ENCODE results near the gene PDE3B. TPM values are rescaled to one million over a fixed set of nuclear protein-coding genes. Genes with fewer than 3 reads are reported as not detected.
"Not testable (repeated sequence)": the region's sequence is repeated elsewhere in the genome, so short reads cannot be mapped to it uniquely, and the experiment has no call there.

Gene PDE3B
- polyA plus RNA-seq, 3 donors from 2014 or later: 2.4 to 4.7 (median 2.6) TPM

DNA sequence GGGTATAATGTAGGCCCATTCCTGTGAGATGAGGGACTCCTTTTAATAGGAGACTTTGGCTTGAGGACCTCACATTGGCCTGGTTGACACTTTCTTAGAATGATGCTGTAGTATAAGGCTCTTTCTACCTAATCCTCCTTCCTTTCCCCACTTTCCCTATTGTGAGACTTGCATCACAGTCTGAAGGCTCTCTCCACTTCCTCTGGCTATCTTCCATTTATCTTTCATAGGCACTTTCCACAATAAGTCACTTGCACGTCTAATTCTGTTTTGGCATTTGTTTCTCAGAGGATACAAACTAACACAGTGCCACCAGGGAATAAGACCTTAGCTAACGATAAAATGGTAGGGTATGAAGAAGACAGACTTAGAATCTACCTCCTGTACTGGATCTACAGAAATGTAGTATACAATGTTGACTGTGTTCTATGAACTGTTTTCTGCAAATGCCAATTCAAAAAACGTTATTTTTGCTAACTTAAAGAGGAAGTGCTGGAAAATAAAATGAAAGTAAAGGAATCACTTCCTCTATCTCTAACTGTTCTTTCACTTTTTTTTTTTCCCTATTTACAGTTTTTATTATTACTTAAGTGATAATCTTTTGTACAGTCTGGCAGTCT, 17.9 kb upstream of the PDE3B start:
- Mint-ChIP-seq H3K4me3 (no peak overlapping the region), H3K9me3 (no peaks in the 10 kb centered on the region), H3K27ac (peak overlapping the region in 4 of 6 donors; percentile 7 to 70 (median 52)), H3K36me3 (no peaks in the 10 kb centered on the region), H3K27me3 (ENCODE audit: low read depth in 3 of 3) (peaks cover 0 to 1% (median 0%) of the 10 kb centered on the region in 3 donors), H3K4me1 (peaks cover 4 to 8% of the 10 kb centered on the region in 2 donors)
- DNase-seq: no peak

GRCh38 chr11:14626650-14627049, 17.0 kb upstream of the PDE3B start:
- Mint-ChIP-seq H3K27me3 (ENCODE audit: low read depth in 3 of 3) (peaks cover 0 to 1% (median 0%) of the 10 kb centered on the region in 3 donors), H3K36me3 (no peaks in the 10 kb centered on the region), H3K9me3 (peaks cover 0 to 7% (median 3%) of the 10 kb centered on the region in 6 donors), H3K27ac (peak overlapping the region in 2 of 6 donors; percentile 7 to 51), H3K4me1 (peaks cover 4 to 8% of the 10 kb centered on the region in 2 donors), H3K4me3 (no peak overlapping the region)
- no peak for DNase-seq

DNA sequence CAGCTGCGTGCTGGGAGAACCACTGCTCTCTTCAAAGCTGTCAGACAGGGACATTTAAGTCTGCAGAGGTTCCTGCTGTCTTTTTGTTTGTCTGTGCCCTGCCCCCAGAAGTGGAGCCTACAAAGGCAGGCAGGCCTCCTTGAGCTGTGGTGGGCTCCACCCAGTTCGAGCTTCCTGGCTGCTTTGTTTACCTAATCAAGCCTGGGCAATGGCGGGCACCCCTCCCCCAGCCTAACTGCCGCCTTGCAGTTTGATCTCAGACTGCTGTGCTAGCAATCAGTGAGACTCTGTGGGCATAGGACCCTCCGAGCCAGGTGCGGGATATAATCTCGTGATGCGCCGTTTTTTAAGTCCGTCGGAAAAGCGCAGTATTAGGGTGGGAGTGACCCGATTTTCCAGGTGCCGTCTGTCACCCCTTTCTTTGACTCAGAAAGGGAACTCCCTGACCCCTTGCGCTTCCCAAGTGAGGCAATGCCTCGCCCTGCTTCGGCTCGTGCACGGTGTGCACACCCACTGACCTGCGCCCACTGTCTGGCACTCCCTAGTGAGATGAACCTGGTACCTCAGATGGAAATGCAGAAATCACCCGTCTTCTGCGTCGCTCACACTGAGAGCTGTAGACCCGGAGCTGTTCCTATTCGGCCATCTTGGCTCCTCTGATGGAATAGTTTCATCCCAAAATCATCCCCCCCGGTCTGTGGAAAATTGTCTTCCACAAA, 9.9 kb upstream of the PDE3B start:
- not testable (repeated sequence) for H3K9me3 Mint-ChIP-seq; H3K36me3 Mint-ChIP-seq; H3K27me3 Mint-ChIP-seq (ENCODE audit: low read depth in 3 of 3)
- Mint-ChIP-seq H3K4me1 (peaks cover 37 to 41% of the 10 kb centered on the region in 2 donors), H3K27ac (peak overlapping the region in 2 of 6 donors; percentile 49 to 67), H3K4me3 (peak overlapping the region in 2 of 5 donors; percentile 54 to 72)
- peak in 2 of 3 donors; percentile 10 to 29 for DNase-seq

DNA sequence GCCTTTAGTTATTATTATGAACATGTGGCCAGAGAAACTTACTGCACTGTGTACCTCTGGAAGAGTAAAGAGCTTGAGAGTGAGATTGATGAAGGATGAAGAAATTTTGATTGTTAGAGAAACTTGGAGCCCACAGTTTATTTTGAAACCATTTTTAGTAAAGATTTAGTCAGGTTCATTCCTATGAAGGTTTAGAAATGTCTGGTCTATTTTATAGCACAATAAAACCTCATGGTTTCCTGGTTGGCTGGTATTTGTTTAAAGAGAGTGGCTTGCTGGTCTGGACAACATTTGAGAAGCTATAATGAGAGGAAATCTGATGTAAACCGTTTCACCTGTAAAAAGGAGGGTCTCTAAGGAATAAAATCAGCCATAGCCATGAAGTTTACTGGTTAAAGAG, 8.8 kb upstream of the PDE3B start:
- Mint-ChIP-seq H3K27ac (peak overlapping the region in 4 of 6 donors; percentile 31 to 60 (median 54)), H3K9me3 (peaks cover 0 to 7% (median 3%) of the 10 kb centered on the region in 6 donors), H3K4me3 (peak overlapping the region in 1 of 5 donors; percentile 14), H3K27me3 (ENCODE audit: low read depth in 3 of 3) (peaks cover 0 to 4% (median 0%) of the 10 kb centered on the region in 3 donors), H3K4me1 (peaks cover 38 to 41% of the 10 kb centered on the region in 2 donors), H3K36me3 (peaks cover 0 to 4% (median 0%) of the 10 kb centered on the region in 3 donors)
- no peak for DNase-seq

- Mint-ChIP-seq H3K36me3 (peaks cover 0 to 4% (median 0%) of the 10 kb centered on the region in 3 donors), H3K27ac (peak overlapping the region in 3 of 6 donors; percentile 39 to 84 (median 57)), H3K4me1 (peaks cover 38 to 41% of the 10 kb centered on the region in 2 donors), H3K9me3 (peaks cover 0 to 7% (median 3%) of the 10 kb centered on the region in 6 donors), H3K27me3 (ENCODE audit: low read depth in 3 of 3) (peaks cover 0 to 6% (median 0%) of the 10 kb centered on the region in 3 donors), H3K4me3 (peak overlapping the region in 1 of 5 donors; percentile 23)
- DNase-seq: no peak
These were observed 8.1 kb upstream of the PDE3B start for GRCh38 chr11:14635546-14635945.

DNA sequence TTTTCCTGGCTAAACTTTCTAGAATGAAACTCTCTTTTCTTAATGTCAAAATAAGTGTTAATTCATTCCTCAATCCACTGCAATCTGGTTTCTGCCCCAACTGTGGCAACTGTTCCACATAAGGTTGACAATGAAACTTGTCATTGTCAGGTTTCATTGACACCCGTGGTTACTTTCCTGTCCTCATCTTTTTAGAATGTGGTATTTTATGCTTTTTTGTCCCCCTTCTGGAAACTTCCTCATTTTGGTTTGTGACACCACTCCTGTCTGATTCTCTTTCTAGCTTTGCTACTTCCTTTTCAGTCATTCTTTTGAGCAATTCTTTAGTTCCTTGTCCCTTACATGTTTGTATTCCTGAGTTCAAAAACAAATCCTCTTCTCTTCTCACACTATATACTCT, 7.5 kb upstream of the PDE3B start:
- H3K4me1 Mint-ChIP-seq: peaks cover 38 to 41% of the 10 kb centered on the region in 2 donors

DNA sequence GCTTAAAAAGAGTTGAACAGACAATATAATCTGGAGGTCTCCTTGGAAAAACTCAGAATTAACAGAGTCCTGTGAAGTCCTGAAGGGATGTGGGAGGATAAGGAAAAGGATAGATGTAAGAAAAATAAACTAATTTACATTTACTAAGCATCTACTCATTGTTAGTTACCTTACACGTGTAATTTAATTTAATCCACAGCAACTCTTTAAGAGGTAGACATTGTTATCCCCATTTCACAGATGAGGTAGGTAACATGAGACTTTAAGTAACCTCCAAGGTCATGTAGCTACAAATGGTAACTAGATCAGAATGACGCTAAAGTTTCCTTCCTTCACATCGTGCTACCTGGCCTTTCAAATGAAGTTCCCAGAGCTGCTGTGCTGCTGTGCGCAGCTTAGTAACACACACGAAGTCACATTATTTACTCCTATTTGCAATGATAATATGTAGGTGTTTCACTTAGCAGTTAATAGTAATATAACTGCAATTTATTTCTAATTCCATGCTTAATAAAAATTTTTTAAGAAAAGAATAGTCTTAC, 5.7 kb upstream of the PDE3B start:
- peaks cover 41 to 42% of the 10 kb centered on the region in 2 donors for H3K4me1 Mint-ChIP-seq
- H3K9me3 Mint-ChIP-seq: no peaks in the 10 kb centered on the region
- no peak overlapping the region for H3K4me3 Mint-ChIP-seq
- DNase-seq: no peak
- H3K27me3 Mint-ChIP-seq (ENCODE audit: low read depth in 3 of 3): peaks cover 0 to 6% (median 4%) of the 10 kb centered on the region in 3 donors
- no peak overlapping the region for H3K27ac Mint-ChIP-seq
- H3K36me3 Mint-ChIP-seq: peaks cover 0 to 4% (median 0%) of the 10 kb centered on the region in 3 donors

More for the DNA sequence above, 7.5 kb upstream of the PDE3B start:
- DNase-seq: peak in 2 of 3 donors; percentile 11 to 28
- Mint-ChIP-seq H3K27me3 (ENCODE audit: low read depth in 3 of 3) (peaks cover 0 to 6% (median 0%) of the 10 kb centered on the region in 3 donors), H3K9me3 (peaks cover 0 to 4% (median 2%) of the 10 kb centered on the region in 6 donors), H3K36me3 (peaks cover 0 to 4% (median 0%) of the 10 kb centered on the region in 3 donors), H3K4me3 (peak overlapping the region in 2 of 5 donors; percentile 12 to 46), H3K27ac (peak overlapping the region; percentile 4 to 67 (median 21))

DNA sequence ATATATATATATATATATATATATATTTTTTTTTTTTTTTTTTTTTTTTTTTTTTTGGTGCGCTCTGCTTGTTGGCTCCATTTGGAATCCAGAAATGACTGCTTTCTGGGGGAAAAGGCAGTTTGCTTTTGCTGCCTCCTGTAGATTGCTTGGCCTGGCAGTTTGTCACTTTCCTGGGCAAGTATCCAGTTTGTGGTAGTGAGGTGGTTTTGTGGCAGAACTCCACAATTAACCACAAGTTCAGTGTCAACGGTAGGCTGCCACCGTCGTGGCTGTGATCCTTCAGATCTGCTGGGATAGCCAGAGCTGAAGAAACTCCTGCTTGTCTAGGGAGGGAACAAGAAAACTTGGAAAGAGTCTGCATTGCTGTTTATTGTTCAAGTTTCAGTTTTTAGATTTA, 5.0 kb upstream of the PDE3B start:
- H3K4me1 Mint-ChIP-seq: peaks cover 39 to 42% of the 10 kb centered on the region in 2 donors
- no peak overlapping the region for H3K27ac Mint-ChIP-seq
- peak in 1 of 3 donors; percentile 9 for DNase-seq
- no peak overlapping the region for H3K4me3 Mint-ChIP-seq
- no peaks in the 10 kb centered on the region for H3K9me3 Mint-ChIP-seq
- peaks cover 0 to 6% (median 4%) of the 10 kb centered on the region in 3 donors for H3K27me3 Mint-ChIP-seq (ENCODE audit: low read depth in 3 of 3)
- peaks cover 0 to 4% (median 0%) of the 10 kb centered on the region in 3 donors for H3K36me3 Mint-ChIP-seq

- peaks cover 6 to 12% (median 7%) of the 10 kb centered on the region in 3 donors for H3K27me3 Mint-ChIP-seq (ENCODE audit: low read depth in 3 of 3)
- no peak overlapping the region for H3K27ac Mint-ChIP-seq
- H3K36me3 Mint-ChIP-seq: peaks cover 0 to 4% (median 0%) of the 10 kb centered on the region in 3 donors
- H3K9me3 Mint-ChIP-seq: no peaks in the 10 kb centered on the region
- peaks cover 22 to 28% of the 10 kb centered on the region in 2 donors for H3K4me1 Mint-ChIP-seq
- H3K4me3 Mint-ChIP-seq: peak overlapping the region in 3 of 5 donors; percentile 10 to 45 (median 41)
- DNase-seq: no peak
These were observed 1.8 kb upstream of the PDE3B start for GRCh38 chr11:14641801-14642200.

DNA sequence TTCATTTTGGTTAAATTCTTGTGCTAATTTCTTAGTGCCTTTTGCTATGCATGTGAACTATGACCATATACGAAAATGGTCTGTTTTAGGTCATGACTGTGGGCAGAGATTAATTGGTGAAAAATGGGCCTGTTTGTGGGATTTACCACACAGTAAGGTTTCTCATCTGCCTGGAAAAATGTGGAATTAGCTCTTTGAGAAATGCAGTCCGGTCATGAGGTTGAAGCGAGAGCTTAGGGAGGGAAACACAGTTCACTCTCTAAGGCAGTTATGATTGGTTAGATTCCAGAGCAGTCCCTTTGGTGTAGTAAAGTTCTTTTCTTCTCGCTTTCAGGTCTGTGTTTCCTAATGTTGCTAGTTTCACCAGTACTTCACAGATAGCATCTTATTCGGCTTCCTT, 1.2 kb upstream of the PDE3B start:
- peaks cover 22% of the 10 kb centered on the region in 2 donors for H3K4me1 Mint-ChIP-seq
- peak overlapping the region; percentile 67 to 95 (median 84) for H3K4me3 Mint-ChIP-seq
- no peak for DNase-seq
- H3K27me3 Mint-ChIP-seq (ENCODE audit: low read depth in 3 of 3): peaks cover 6 to 12% (median 7%) of the 10 kb centered on the region in 3 donors
- peak overlapping the region in 4 of 6 donors; percentile 12 to 89 (median 72) for H3K27ac Mint-ChIP-seq
- H3K36me3 Mint-ChIP-seq: no peaks in the 10 kb centered on the region
- no peaks in the 10 kb centered on the region for H3K9me3 Mint-ChIP-seq

DNA sequence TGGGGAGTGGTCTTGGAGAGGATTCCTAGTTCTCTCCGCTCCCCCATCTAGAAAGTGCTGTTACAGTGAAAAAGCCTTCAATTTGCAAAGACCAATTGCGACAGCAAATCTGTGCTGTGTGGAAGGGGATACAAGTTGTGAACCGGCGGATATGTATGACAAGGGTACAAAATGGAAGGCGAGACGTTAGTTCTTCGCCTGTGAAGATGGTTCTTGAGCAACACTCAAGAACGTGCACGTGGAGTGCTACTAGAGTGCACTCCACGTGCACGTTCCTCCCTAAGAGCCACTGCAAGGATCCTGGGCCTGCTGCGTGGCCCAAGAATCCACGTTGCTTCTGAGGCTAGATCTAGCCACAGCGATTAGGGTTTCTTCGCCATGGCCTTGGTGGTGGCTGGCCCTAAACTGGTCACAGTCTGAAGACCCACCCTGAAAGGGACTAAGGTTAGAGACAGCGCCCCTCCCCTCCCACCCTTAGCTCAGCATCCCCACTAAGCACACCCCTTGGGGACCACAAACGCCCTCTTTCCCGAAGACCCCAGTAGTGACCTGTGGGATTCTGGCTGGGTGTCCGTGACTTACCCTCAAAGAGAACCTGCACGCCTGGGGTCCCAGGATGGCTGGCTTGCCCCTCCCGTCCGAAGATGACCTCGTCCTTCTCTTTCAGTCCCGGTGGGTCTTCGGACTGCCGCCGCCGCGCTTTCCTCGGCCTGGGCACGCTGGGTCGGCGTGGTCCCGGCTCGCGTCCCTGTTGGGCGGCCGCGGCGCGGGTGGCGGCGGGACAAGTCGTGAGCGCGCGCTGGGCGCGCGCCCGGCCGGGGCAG, 519 bp upstream of the PDE3B start:
- Mint-ChIP-seq H3K4me1 (peaks cover 22% of the 10 kb centered on the region in 2 donors), H3K27me3 (ENCODE audit: low read depth in 3 of 3) (peaks cover 6 to 12% (median 7%) of the 10 kb centered on the region in 3 donors), H3K4me3 (peak overlapping the region; percentile 67 to 95 (median 84)), H3K9me3 (no peaks in the 10 kb centered on the region), H3K27ac (peak overlapping the region in 4 of 6 donors; percentile 12 to 89 (median 72)), H3K36me3 (no peaks in the 10 kb centered on the region)
- DNase-seq: no peak

DNA sequence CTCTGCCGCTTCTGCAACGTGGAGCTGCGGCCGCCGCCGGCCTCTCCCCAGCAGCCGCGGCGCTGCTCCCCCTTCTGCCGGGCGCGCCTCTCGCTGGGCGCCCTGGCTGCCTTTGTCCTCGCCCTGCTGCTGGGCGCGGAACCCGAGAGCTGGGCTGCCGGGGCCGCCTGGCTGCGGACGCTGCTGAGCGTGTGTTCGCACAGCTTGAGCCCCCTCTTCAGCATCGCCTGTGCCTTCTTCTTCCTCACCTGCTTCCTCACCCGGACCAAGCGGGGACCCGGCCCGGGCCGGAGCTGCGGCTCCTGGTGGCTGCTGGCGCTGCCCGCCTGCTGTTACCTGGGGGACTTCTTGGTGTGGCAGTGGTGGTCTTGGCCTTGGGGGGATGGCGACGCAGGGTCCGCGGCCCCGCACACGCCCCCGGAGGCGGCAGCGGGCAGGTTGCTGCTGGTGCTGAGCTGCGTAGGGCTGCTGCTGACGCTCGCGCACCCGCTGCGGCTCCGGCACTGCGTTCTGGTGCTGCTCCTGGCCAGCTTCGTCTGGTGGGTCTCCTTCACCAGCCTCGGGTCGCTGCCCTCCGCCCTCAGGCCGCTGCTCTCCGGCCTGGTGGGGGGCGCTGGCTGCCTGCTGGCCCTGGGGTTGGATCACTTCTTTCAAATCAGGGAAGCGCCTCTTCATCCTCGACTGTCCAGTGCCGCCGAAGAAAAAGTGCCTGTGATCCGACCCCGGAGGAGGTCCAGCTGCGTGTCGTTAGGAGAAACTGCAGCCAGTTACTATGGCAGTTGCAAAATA, 816 bp downstream of the PDE3B start:
- peaks cover 19 to 22% of the 10 kb centered on the region in 2 donors for H3K4me1 Mint-ChIP-seq
- H3K36me3 Mint-ChIP-seq: no peaks in the 10 kb centered on the region
- H3K4me3 Mint-ChIP-seq: peak overlapping the region; percentile 78 to 95 (median 86)
- H3K9me3 Mint-ChIP-seq: no peaks in the 10 kb centered on the region
- H3K27ac Mint-ChIP-seq: peak overlapping the region; percentile 1 to 81 (median 47)
- peaks cover 6 to 16% (median 9%) of the 10 kb centered on the region in 3 donors for H3K27me3 Mint-ChIP-seq (ENCODE audit: low read depth in 3 of 3)
- DNase-seq: peak; percentile 50 to 56 (median 55)
